IPS-NIHi11 (cell line): ENCODE data around the gene BCAP31.

Experiments used
- DNase-seq: peaks from one replicate; pipeline ENCODE4 v3.0.0; 2012; ENCODE audit warnings: mixed read lengths, low spot score

Gene BCAP31

DNA sequence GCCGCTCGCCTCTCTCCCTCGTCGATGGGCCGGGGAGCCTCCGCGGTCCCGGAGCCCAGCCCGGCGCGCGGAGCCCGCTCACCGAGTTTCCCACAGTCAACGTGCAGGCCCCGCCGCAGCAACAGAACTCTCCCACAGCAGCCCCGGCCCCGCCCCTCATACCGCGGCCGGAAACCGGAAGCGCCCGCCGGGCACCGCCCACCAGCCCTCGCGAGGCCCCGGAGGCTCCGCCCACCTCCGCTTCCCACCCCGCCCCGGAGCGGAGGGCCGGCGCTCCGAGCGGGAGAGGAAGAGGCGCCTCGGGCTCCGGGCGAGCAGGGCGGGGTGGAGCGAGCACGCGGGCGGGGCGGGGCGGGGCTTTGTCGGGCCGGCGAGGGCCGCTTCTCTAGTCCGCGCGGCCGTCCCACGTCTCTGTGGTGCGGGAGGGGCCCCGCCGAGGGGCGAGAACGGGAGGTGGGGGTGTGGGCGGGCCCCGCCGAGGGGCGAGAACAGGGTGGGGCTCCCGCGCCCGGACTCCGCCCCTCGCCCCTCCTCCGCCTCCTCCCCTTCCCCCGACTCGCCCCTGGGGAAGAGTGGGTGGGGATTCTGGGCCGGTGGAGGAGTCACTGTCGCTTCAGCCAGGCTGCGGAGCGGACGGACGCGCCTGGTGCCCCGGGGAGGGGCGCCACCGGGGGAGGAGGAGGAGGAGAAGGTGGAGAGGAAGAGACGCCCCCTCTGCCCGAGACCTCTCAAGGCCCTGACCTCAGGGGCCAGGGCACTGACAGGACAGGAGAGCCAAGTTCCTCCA lies at the start of gene BCAP31, which contains the start of gene ABCD1:
TSS of gene BCAP31 (minus strand) at position 136 of the 787 bp plus-strand sequence. CDS start 1,143 bp downstream, outside the sequence.
TSS of gene ABCD1 (plus strand) at position 605 of the 787 bp plus-strand sequence. CDS start 411 bp downstream, outside the sequence.
- DNase-seq = peak; percentile 87

DNA sequence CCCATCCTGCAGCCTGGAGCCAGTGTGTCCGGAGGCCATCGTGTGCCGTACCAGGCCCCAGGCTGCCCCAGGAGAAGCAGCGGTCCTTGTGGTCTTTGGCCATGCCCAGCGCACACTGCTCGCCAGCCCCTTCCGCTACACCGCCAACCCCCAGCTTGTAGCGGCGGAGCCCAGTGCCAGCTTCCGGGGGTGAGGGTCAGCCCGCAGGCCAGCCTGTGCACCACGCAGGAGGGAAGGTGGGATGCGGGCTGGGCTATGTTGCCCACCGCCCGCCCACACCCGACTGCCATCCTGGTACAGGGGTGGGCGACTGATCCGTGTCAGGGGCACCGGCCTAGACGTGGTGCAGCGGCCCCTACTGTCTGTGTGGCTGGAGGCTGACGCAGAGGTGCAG lies 49.0 kb upstream of the BCAP31 start:
- peak; percentile 6 for DNase-seq

DNA sequence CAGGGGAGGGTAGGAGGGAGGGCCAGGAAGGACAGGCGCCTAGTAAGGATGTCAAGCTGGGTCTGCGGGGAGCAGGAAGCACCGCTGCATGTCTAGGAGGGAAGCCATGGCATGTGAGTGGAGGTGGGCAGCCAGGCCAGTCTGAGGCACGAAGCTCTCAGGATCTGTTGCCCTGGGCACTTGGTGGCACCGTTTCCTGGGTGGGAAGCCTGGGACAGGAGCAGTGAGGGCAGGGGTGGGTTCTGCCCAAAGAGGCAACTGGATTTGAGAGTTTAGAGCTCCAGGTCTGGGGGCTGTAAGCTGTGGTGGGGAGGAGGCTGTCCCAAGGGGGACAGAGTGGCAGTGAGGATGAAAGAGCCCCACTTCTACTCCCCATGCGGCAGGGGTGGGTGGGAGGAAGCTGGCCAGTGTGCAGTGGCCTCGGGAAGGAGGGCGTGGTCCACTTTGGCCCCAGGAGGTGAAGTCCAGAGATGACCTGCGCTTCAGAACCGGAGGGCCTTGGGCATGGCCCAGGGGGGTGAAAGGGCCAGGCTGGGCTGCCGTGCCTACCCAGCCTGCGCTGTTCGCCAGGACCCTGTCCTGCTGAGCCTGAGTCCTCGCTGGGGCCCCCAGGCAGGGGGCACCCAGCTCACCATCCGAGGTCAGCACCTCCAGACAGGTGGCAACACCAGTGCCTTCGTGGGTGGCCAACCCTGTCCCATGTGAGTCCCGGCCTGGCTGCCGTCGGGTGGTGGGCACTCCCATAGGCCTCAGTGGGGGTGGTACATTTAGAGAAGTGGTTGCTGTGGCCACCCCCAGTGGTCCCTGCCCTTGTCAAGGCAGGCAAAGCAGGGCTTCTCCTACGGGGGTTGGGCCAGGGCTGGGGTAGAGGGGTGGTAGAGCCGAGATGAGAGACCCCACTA lies 48.4 kb upstream of the BCAP31 start:
- peak; percentile 3 for DNase-seq

DNA sequence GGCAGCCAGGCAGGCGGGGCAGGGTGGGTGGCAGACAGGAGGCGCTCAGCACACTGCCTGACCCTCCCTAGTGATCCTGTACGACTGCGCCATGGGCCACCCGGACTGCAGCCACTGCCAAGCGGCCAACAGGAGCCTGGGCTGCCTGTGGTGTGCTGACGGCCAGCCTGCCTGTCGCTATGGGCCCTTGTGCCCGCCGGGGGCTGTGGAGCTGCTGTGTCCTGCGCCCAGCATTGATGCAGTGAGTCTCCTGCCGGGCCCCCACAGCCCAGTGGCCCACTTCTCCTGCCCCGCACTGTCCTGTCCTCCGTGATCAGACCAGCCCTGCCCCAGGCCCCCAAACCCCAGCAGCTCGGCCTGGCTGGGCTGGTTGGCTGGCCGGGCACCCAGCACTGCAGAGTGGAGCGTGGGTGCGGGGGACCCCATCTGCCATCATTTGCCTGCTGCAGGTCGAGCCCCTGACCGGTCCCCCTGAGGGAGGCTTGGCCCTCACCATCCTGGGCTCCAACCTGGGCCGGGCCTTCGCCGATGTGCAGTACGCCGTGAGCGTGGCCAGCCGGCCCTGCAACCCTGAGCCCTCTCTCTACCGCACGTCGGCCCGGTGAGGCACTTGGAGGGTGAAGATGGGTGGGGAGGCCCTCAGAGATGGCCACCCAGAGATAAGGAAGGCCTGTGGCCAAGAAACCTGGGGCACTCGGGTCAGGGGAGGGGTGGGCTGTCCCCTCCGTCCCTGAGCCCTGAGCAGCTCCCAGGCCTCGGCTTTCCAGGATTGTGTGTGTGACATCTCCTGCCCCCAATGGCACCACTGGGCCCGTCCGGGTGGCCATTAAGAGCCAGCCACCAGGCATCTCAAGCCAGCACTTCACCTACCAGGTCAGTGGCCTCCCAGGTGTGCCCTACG lies 47.5 kb upstream of the BCAP31 start:
- DNase-seq = peak; percentile 9

DNA sequence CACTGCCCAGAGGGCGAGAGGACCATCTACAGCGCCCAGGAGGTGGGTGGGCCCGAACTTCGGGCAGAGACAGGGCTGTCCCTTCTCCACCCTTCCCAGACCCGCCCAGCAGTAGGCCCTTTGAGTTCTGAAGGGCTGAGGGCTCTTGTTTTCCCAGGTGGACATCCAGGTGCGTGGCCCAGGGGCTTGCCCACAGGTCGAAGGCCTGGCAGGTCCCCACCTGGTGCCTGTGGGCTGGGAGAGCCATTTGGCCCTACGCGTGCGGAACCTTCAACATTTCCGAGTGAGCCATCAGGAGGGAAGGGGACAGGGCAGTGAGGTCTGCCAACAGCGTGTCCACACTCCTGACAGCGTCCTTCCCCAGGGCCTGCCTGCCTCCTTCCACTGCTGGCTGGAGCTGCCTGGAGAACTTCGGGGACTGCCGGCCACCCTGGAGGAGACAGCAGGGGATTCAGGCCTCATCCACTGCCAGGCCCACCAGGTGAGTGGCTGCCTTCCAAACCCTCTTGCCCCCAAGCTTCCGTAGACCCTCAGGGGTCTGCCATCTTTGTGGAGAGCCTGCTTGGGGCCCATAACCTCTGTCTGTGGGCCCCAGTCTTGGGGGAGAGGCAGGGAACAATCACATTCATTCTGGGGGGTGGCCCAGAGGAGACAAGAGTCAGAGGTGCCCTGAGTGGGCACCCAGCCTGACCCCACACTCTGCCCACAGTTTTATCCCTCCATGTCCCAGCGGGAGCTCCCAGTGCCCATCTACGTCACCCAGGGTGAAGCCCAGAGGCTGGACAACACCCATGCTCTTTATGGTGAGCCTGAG lies 46.6 kb upstream of the BCAP31 start:
- DNase-seq = peak; percentile 4

DNA sequence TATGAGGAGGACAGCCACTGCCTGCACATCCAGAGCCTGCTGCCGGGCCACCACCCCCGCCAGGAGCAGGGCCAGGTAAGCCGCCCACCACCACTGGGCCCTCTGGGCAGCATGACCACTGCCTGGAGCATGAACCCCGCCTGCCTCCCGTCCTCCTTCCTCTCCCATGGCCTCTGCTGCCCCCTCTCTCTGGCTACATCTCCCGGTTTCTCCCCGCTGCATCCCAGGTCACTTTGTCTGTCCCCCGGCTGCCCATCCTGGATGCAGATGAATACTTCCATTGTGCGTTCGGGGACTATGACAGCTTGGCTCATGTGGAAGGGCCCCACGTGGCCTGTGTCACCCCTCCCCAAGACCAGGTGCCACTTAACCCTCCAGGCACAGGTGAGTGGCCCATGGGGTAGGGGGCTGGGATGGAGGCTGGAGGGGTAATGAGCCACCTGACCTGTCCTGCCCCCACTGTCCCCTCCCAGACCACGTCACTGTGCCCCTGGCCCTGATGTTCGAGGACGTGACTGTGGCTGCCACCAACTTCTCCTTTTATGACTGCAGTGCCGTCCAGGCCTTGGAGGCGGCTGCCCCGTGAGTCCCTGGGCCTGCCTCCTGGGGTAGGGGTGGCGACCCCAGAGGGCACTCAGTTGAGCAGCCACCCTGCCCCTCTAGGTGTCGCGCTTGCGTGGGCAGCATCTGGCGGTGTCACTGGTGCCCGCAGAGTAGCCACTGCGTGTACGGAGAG lies 45.8 kb upstream of the BCAP31 start:
- no peak for DNase-seq

DNA sequence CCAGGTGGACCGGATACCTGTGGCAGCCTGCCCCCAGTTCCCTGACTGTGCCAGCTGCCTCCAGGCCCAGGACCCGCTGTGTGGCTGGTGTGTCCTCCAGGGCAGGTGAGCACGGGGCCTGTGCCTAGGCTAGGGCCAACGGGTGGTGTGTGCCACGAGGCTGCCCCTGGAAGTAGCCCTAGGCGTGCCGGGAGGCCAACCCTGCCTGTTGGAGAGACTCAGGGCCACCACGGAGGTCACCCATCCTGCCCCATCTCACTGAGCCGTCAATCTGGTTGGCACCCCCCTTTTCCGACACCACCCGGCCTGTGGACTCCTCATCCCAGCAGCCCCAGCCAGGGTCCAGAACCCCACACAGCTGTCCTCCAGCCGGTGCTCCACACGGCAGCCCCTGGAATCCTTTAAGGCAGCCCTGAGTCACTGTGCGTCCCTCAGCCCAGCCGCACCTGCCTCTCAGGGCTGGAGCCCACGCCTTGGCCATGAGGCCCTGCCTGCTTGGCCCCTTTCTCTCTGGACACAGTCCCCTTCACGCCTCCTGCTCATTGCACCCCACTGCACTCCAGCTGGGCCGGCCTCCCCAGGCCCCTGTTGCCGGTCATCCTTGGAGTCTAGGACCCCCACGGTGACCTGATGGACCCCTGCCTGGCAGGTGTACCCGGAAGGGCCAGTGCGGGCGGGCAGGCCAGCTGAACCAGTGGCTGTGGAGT lies 45.1 kb upstream of the BCAP31 start:
- DNase-seq = no peak

DNA sequence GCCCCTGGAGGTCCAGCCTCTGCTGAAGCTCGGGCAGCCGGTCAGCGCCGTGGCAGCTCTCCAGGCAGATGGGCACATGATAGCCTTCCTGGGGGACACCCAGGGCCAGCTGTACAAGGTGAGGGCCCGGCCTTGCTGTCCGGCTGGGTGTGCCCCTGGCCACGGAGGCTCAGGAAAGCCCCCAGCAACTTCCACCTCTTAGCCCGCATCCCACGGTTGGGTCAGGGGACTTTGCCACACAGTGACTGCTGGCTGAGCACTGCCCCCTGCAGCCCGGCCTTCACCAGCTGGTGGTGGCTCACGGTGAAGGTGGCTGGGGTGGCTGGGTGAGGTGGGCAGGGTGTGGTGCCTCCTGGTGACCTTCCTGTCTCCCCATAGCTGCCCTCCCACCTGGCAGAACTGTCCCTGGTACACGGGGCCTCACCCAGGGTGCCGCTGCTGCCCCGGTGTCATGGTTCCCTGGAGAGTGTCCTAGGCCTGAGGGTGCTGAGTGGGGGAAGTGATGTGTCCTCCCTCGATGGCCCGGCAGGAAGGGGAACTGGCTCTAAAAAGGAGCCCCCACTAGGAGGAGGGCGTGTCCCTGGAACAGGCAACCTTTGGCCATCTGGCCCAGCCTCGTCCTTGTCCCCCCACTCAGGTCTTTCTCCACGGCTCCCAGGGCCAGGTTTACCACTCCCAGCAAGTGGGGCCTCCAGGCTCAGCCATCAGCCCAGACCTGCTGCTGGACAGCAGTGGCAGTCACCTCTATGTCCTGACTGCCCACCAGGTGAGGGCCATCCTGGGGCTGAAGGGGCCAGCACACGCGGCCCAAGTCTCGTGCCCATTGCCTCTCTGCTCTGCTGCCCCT lies 44.3 kb upstream of the BCAP31 start:
- no peak for DNase-seq

DNA sequence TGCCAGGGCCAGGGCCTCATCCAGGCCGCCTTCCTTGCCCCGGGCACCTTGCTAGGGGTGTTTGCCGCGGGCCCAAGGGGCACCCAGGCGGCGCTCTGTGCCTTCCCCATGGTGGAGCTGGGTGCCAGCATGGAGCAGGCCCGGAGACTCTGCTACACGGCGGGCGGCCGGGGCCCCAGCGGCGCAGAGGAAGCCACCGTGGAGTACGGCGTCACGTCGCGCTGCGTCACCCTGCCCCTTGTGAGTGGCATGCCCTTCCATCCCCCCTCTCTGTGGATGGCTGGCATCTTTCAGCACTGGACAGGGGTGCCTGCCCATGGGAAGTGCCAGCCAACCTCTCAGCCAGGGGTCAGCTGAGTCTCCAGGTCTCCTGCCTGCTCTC lies 43.5 kb upstream of the BCAP31 start:
- peak; percentile 4 for DNase-seq

DNA sequence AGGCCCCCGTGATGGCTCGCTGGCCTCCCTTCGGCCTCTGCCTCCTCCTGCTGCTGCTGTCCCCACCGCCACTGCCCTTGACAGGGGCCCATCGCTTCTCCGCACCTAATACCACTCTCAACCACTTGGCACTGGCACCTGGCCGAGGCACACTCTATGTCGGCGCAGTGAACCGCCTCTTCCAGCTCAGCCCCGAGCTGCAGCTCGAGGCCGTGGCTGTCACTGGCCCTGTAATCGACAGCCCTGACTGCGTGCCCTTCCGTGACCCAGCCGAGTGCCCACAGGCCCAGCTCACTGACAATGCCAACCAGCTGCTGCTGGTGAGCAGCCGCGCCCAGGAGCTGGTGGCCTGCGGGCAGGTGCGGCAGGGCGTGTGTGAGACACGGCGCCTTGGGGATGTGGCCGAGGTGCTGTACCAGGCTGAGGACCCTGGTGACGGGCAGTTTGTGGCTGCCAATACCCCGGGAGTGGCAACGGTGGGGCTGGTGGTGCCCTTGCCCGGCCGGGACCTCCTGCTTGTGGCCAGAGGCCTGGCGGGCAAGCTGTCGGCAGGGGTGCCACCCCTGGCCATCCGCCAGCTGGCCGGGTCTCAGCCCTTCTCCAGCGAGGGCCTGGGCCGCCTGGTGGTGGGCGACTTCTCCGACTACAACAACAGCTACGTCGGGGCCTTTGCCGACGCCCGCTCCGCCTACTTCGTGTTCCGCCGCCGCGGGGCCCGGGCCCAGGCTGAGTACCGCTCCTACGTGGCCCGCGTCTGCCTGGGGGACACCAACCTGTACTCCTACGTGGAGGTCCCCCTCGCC lies 42.9 kb upstream of the BCAP31 start:
- peak; percentile 32 for DNase-seq

DNA sequence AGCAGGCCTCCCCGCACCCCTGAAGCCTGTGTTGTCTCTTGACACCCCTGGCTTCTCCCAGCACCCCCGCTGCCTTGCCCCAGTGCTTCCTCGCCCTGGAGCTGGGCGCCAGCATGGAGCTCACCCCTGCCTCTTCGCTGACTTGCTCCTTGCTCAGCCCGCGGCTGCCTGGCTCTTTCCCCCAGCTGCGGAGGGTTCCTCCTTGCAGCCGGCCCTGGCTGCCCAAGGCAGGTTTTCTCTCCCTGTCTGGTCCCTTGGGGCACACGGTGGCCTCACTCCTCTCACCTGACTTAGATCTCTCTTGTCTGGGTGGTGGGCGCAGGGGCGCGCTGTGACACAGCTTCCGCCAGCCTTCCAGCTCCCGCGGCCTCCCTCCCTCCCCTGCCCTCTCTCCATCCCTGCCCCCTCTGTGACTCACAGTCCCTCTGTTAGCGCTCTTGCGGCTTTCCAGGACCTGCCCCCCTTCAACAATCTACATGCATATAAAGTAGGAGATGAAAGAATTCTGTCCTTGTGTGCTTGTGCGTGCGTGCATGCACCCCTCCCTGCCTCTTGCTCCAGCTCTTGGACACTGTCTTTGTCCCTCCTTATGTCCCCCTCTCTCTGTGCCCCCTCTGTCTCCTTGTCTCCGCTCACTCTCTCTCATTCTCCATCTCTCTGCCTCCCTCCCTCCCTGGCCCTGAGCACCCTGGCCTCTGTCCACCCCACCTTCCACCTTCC lies 42.1 kb upstream of the BCAP31 start:
- no peak for DNase-seq

DNA sequence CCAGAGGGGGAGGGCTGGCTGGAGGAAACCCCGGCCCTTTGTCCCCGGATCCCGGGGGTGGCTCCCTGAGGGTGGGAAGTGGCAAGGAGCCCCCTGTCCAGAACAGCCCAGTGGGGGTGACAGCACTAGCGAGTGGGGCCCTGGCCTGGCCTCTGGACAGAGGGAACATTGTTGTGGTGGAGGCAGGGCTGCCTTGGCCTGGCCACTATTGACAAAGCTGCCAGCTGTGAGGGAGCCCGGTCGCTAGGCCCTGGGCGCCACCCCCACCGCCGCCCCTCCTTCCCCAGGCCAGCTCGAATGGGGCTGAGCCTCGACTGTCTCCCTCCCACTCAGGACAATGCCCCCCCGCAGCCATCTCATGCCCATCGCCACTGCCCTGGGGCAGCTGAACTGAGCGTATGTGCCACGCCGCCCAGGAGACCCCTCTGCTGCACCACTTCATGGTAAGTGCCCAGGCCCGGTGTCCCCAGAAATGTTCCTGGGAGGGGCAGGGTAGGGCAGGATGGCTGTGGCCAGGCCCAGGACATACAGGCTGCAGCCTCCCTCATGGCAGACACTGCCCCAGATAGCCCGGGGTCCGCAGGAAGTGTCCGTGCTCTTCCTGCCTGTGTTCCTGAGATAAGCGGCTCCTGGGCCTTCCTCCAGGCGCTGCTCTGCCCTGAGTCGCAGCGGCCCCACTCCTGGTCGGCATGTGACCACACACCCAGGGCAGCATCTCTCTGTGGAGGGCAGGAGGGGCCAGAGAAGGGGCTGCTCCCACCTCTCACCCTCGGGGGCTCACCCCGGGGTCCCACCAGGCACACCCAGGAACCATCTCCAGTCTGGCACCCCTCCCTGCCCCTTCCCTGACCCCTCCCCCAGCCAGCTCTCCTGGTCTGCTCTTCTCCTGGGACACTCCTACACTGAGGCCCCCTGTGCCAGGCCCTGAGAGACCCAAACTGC lies 41.2 kb upstream of the BCAP31 start:
- DNase-seq = no peak

DNA sequence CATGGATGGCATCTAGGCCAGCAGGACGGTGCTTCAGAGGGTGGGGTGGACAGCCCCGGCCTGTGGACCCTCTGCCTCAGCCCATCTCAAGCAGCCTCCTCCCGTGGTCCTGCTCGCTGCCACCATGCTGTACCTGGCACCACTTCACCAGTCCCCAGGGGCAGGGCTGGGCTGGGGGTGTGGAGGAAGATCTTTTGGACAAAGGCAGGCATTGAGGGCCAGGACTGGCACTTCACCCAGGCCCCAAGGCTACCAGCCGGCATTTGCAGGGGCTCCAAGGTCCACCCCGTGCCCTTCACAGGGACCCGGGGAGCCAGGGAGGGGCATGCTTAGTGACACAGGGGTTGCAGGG lies 40.6 kb upstream of the BCAP31 start:
- DNase-seq = no peak

DNA sequence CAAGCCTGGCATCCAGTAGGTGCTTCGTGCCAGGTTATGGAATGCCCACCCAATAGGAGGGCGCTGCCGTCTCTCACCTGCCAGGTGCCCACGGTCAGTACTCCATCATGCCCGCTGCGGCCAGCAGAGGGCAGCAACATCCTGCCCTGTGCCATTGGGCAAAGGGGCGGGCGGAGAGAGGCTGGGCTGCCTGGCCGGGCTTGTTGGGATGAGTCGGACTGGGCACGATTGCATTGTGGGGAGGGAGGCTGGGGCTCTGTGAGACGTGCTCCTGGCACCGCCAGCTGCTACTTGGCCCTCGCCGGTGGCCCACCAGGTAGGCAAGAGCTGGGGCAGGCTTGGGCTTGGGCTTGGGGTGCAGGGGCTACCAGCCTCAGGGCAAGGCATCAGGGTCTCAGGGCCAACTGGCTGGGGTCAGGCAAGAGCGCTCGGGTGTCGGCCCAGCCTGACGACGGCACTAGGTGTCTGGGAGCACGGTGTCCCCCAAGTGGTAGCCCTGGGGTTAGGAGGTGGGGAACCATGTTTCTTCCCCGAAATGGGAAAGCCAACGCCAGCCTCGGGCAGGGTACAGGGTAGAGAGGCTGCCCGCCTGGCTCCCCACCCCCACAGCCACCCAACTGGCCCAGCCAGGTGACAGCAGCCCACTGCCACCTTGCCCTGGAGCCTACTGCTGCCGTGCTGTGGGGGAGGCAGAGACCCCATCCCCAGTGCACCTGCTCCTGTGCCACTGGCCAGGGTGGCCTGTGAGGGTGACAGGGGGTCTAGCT lies 40.0 kb upstream of the BCAP31 start, which contains the start of gene PLXNB3:
TSS of gene PLXNB3 (plus strand) at position 261 of the 767 bp plus-strand sequence. CDS start 1,287 bp downstream, outside the sequence.
- DNase-seq = peak; percentile 86

DNA sequence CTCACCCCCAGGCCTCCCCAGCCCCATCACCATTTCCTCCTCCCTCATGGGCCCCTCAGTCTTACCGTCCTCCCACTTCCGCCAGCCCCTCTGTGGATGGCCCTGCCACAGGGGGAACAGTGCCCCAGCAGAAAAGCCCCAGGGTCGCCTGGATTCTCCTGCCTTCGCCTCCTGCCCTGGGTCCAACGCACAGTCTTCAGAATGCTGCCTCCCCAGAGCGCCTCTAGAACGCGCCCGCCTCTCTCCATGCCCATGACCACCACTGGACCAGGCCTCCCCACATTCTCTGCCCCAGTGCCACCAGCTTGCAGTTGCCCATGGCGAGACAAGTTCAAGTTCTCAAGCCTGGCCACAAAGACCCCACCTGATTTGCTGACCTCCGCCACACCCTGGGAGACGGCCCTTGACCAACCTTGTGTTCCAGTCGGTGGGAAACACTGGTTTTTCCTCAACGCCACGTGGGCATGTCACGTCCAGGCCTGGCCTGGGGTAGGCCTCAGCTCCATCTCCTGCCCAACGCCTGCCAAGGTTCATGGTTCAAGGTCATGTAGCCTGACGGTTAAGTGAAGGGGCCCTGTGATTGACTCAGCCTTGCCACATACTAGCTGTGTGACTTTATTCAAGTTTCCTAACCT lies 39.2 kb upstream of the BCAP31 start:
- DNase-seq = peak; percentile 2
